Tongue (tissue), 2 donors: ENCODE results near the gene LRRC2. TPM values are rescaled to one million over a fixed set of nuclear protein-coding genes. Genes with fewer than 3 reads are reported as not detected.
"Not testable (repeated sequence)": the region's sequence is repeated elsewhere in the genome, so short reads cannot be mapped to it uniquely, and the experiment has no call there.

Experiments used
- DNase-seq: peaks from one replicate; pipeline ENCODE4 v3.0.0-alpha.2; 2015
- total RNA-seq: library from RNA; depleted of rRNA; stranded (reverse); fragments of >200 nt; gene quantifications from one replicate; pipeline ENCODE4 v1.2.3, GENCODE V29; 2014

Gene LRRC2
- total RNA-seq, 1 donor from 2014 or later, result 13.0 TPM

- DNase-seq, result no peak
These were observed 8.3 kb downstream of the LRRC2 start for GRCh38 chr3:46557814-46558183.

GRCh38 chr3:46553154-46553553 lies 12.9 kb downstream of the LRRC2 start:
- no peak for DNase-seq

- DNase-seq, result no peak
These were observed 13.6 kb downstream of the LRRC2 start for GRCh38 chr3:46552538-46552937.

- DNase-seq, result no peak
These were observed 14.5 kb downstream of the LRRC2 start for GRCh38 chr3:46551615-46552014.

GRCh38 chr3:46549989-46550388 lies 16.1 kb downstream of the LRRC2 start:
- DNase-seq, result no peak

GRCh38 chr3:46549408-46549904 lies 16.6 kb downstream of the LRRC2 start:
- DNase-seq, result no peak

- not testable (repeated sequence) for DNase-seq
These were observed 17.5 kb downstream of the LRRC2 start for GRCh38 chr3:46548611-46549010.

- DNase-seq, result no peak
These were observed 19.1 kb downstream of the LRRC2 start for GRCh38 chr3:46546896-46547440.

GRCh38 chr3:46545818-46546630 lies 20.1 kb downstream of the LRRC2 start:
- no peak for DNase-seq

- no peak for DNase-seq
These were observed 21.2 kb downstream of the LRRC2 start for GRCh38 chr3:46544771-46545503.

- DNase-seq, result no peak
These were observed 23.3 kb downstream of the LRRC2 start for GRCh38 chr3:46542801-46543201.

GRCh38 chr3:46542344-46542743 lies 23.8 kb downstream of the LRRC2 start:
- DNase-seq, result no peak

GRCh38 chr3:46541835-46542234 lies 24.3 kb downstream of the LRRC2 start:
- no peak for DNase-seq

- DNase-seq, result no peak
These were observed 25.6 kb downstream of the LRRC2 start for GRCh38 chr3:46540550-46540949.

GRCh38 chr3:46539443-46540005 lies 26.6 kb downstream of the LRRC2 start:
- DNase-seq, result no peak

- DNase-seq, result peak; percentile 68
These were observed 27.2 kb downstream of the LRRC2 start for GRCh38 chr3:46538803-46539442.

GRCh38 chr3:46538425-46538802 lies 27.7 kb downstream of the LRRC2 start:
- not testable (repeated sequence) for DNase-seq

GRCh38 chr3:46537779-46538178 lies 28.3 kb downstream of the LRRC2 start:
- DNase-seq, result no peak

GRCh38 chr3:46537316-46537715 lies 28.8 kb downstream of the LRRC2 start:
- DNase-seq, result no peak

- no peak for DNase-seq
These were observed 29.3 kb downstream of the LRRC2 start for GRCh38 chr3:46536758-46537157.

- DNase-seq, result no peak
These were observed 30.4 kb downstream of the LRRC2 start for GRCh38 chr3:46535746-46536145.

GRCh38 chr3:46533091-46533490 lies 33.0 kb downstream of the LRRC2 start:
- no peak for DNase-seq
